Loucy (cell line): Measurements from ENCODE around the gene CD200R1.

Experiments used
- EZH2phosphoT487 ChIP-seq: fragments of 200-600 bp; IDR thresholded peaks from 2 replicates; pipeline ENCODE4 v1.6.1; 2018; ENCODE audit warnings: antibody characterized with exemption, mild to moderate bottlenecking, moderate library complexity, borderline replicate concordance
- TF ChIP-seq, protein P1 (sequence below): fragments of 200-600 bp; sonication (generic); conservative IDR thresholded peaks from 2 replicates; pipeline ENCODE4 v1.5.1; 2014; ENCODE audit warnings: mild to moderate bottlenecking, antibody characterized with exemption, low read length

DNA sequence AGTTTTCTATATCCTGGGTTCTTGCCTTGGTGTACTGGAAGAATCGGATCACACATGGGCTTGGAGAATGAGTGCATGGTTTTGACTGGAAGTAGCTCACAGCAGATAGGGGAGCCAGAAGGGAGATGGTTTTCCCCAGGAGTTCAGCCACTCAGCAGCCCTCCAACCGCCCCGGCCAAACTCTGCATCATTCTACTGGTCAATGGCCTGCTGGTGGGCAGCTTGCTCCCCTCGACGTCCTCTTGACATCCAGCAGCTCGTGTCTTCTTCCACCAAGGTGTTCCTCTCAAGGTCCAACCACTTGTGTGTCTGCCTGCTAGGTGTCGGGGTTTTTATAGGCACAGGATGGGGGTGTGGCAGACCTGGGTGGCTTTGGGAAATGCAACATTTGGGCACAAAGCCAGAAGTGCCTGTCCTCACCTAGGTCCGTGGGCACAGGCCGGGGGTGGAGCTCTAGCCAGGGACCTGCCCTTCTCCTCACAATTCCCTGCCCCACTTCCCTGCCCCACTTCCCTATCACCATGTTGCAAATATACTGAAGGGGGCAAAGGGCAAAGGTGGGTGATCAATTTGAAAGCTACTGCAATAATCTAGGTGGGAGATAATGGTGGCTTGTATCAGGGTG, 12.9 kb upstream of the CD200R1 start:
- TF ChIP-seq, protein P1, sequence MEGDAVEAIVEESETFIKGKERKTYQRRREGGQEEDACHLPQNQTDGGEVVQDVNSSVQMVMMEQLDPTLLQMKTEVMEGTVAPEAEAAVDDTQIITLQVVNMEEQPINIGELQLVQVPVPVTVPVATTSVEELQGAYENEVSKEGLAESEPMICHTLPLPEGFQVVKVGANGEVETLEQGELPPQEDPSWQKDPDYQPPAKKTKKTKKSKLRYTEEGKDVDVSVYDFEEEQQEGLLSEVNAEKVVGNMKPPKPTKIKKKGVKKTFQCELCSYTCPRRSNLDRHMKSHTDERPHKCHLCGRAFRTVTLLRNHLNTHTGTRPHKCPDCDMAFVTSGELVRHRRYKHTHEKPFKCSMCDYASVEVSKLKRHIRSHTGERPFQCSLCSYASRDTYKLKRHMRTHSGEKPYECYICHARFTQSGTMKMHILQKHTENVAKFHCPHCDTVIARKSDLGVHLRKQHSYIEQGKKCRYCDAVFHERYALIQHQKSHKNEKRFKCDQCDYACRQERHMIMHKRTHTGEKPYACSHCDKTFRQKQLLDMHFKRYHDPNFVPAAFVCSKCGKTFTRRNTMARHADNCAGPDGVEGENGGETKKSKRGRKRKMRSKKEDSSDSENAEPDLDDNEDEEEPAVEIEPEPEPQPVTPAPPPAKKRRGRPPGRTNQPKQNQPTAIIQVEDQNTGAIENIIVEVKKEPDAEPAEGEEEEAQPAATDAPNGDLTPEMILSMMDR = no peak
- no peak for TF ChIP-seq EZH2phosphoT487
